Fibroblast of lung (primary cell): Measurements from ENCODE around the gene COL4A3. TPM values are rescaled to one million over a fixed set of nuclear protein-coding genes. Genes with fewer than 3 reads are reported as not detected.

Experiments used
- DNase-seq, 2 donors: peaks; one replicate each; pipeline versions ENCODE4 v3.0.0 to v3.0.0-alpha.2; 2010; ENCODE audit warnings: low read depth in 2 of 2
- H2AFZ ChIP-seq: 2 replicates; pipeline ENCODE4 v1.5.1; 2012; ENCODE audit warnings: low read length, control low read depth, inconsistent platforms
- H3K27ac ChIP-seq: 2 replicates; pipeline ENCODE4 v1.5.1; 2011; ENCODE audit warnings: low read length, control low read depth; ENCODE audit not compliant: insufficient read depth
- H3K27me3 ChIP-seq: 2 replicates; pipeline ENCODE4 v1.5.1; 2011; ENCODE audit warnings: mild to moderate bottlenecking, low read length; ENCODE audit not compliant: control insufficient read depth, insufficient read depth
- H3K36me3 ChIP-seq: 2 replicates; pipeline ENCODE4 v1.5.1; 2011; ENCODE audit warnings: low read length; ENCODE audit not compliant: control insufficient read depth, insufficient read depth
- H3K4me1 ChIP-seq: 2 replicates; pipeline ENCODE4 v1.5.1; 2011; ENCODE audit warnings: low read length; ENCODE audit not compliant: control insufficient read depth, insufficient read depth; ENCODE audit errors: extremely low read depth
- H3K4me2 ChIP-seq: 2 replicates; pipeline ENCODE4 v1.5.1; 2011; ENCODE audit warnings: low read length, control low read depth; ENCODE audit not compliant: insufficient read depth; ENCODE audit errors: extremely low read depth
- H3K4me3 ChIP-seq, 4 experiments: fragments of 200-600 bp in 1 of 4; sonication (generic) in 1 of 4; replicated peaks in 1 of 4; 2 replicates each; pipeline ENCODE4 v1.5.1; 2011 to 2016; ENCODE audit warnings: low read length in 4 of 4, low read depth in 3 of 4, mild to moderate bottlenecking in 3 of 4, control low read depth in 2 of 4, inconsistent platforms in 1 of 4, mixed read lengths in 1 of 4; ENCODE audit not compliant: insufficient read depth in 1 of 4; ENCODE audit errors: control extremely low read depth in 1 of 4
- H3K79me2 ChIP-seq: 2 replicates; pipeline ENCODE4 v1.5.1; 2012; ENCODE audit warnings: mild to moderate bottlenecking, low read length, inconsistent platforms; ENCODE audit not compliant: control insufficient read depth, insufficient read depth
- H3K9ac ChIP-seq: 2 replicates; pipeline ENCODE4 v1.5.1; 2011; ENCODE audit warnings: mild to moderate bottlenecking, low read length, control low read depth; ENCODE audit not compliant: insufficient read depth
- H3K9me3 ChIP-seq: 2 replicates; pipeline ENCODE4 v1.5.1; 2012; ENCODE audit warnings: low read depth, low read length; ENCODE audit not compliant: control insufficient read depth, insufficient read depth
- H4K20me1 ChIP-seq: 2 replicates; pipeline ENCODE4 v1.5.1; 2011; ENCODE audit warnings: low read length; ENCODE audit not compliant: control insufficient read depth, insufficient read depth; ENCODE audit errors: extremely low read depth
- CTCF ChIP-seq, 2 donors: IDR thresholded peaks in 1 of 2; conservative IDR thresholded peaks in 1 of 2; 1 replicate in 1 of 2; 2 replicates in 1 of 2; pipeline ENCODE4 v1.5.1; 2011 to 2012; ENCODE audit warnings: low read length in 2 of 2, control low read depth in 1 of 2, inconsistent platforms in 1 of 2, low read depth in 1 of 2, mild to moderate bottlenecking in 1 of 2
- EZH2 ChIP-seq: IDR thresholded peaks from 2 replicates; pipeline ENCODE4 v1.5.1; 2012; ENCODE audit warnings: low read length, control low read depth, mild to moderate bottlenecking; ENCODE audit errors: missing control alignments
- polyA plus RNA-seq, 2 donors: library from polyadenylated mRNA; depleted of rRNA in 1 of 2; stranded (reverse) in 1 of 2; unstranded in 1 of 2; fragments of >200 nt; gene quantifications; 2 replicates each; pipeline ENCODE4 v1.2.1, GENCODE V29; 2011 to 2012; ENCODE audit warnings: missing spikeins in 1 of 2
- total RNA-seq: library from RNA; depleted of rRNA; stranded (reverse); fragments of >200 nt; gene quantifications from 2 replicates; pipeline ENCODE4 v1.2.1, GENCODE V29; 2014

COL4A3 gene
- total and polyA plus RNA-seq, 2 donors (not counting 1 experiment from before 2014, with no cell fraction given): 0.12 to 0.33 TPM

GRCh38 chr2:227337442-227337841 is 173.0 kb downstream of the COL4A3 start:
- H3K36me3 ChIP-seq: peaks cover 2% of the 10 kb centered on the region
- no peaks in the 10 kb centered on the region for H4K20me1 ChIP-seq
- H3K27ac ChIP-seq: no peak overlapping the region
- TF ChIP-seq EZH2: no peak
- no peak for TF ChIP-seq CTCF (conservative IDR thresholded peaks at IDR 0.05 in 1 of 2, IDR thresholded peaks at IDR 0.05 in 1 of 2; ENCODE audit: low read depth in 1 of 2, low read length in 2 of 2)
- H3K4me1 ChIP-seq: no peaks in the 10 kb centered on the region
- H2AFZ ChIP-seq: no peak overlapping the region
- no peak overlapping the region for H3K9ac ChIP-seq
- peaks cover 1% of the 10 kb centered on the region for H3K79me2 ChIP-seq
- H3K4me3 ChIP-seq: no peak overlapping the region
- no peaks in the 10 kb centered on the region for H3K27me3 ChIP-seq
- H3K4me2 ChIP-seq: no peak overlapping the region
- DNase-seq: no peak
- H3K9me3 ChIP-seq: no peaks in the 10 kb centered on the region

- Histone ChIP-seq H2AFZ (no peak overlapping the region), H3K9ac (no peak overlapping the region), H3K4me2 (no peak overlapping the region), H3K79me2 (no peaks in the 10 kb centered on the region), H3K4me1 (no peaks in the 10 kb centered on the region), H3K36me3 (peaks cover 2% of the 10 kb centered on the region), H3K27me3 (no peaks in the 10 kb centered on the region), H4K20me1 (no peaks in the 10 kb centered on the region), H3K9me3 (no peaks in the 10 kb centered on the region), H3K27ac (no peak overlapping the region), H3K4me3 (no peak overlapping the region)
- DNase-seq: no peak
- TF ChIP-seq EZH2: no peak
- TF ChIP-seq CTCF (conservative IDR thresholded peaks at IDR 0.05 in 1 of 2, IDR thresholded peaks at IDR 0.05 in 1 of 2; ENCODE audit: low read depth in 1 of 2, low read length in 2 of 2): no peak
Measured at GRCh38 chr2:227339098-227339599, 174.7 kb downstream of the COL4A3 start.

- TF ChIP-seq EZH2: no peak
- TF ChIP-seq CTCF (conservative IDR thresholded peaks at IDR 0.05 in 1 of 2, IDR thresholded peaks at IDR 0.05 in 1 of 2; ENCODE audit: low read depth in 1 of 2, low read length in 2 of 2): no peak
- H3K79me2 ChIP-seq: no peaks in the 10 kb centered on the region
- peaks cover 2% of the 10 kb centered on the region for H3K36me3 ChIP-seq
- DNase-seq: no peak
- H3K9me3 ChIP-seq: no peaks in the 10 kb centered on the region
- H3K27ac ChIP-seq: no peak overlapping the region
- H4K20me1 ChIP-seq: no peaks in the 10 kb centered on the region
- no peak overlapping the region for H3K4me3 ChIP-seq
- no peaks in the 10 kb centered on the region for H3K4me1 ChIP-seq
- H3K27me3 ChIP-seq: no peaks in the 10 kb centered on the region
- H2AFZ ChIP-seq: no peak overlapping the region
- H3K9ac ChIP-seq: no peak overlapping the region
- no peak overlapping the region for H3K4me2 ChIP-seq
Measured at GRCh38 chr2:227340106-227340505, 175.7 kb downstream of the COL4A3 start.
